Measurements from ENCODE around the gene HOXB2. TPM values are rescaled to one million over a fixed set of nuclear protein-coding genes. Genes with fewer than 3 reads are reported as not detected.

Gene HOXB2
- polyA plus RNA-seq, 3 donors, result 1.6 to 3.8 (median 3.3) TPM

- H3K9me3 Mint-ChIP-seq, result peaks cover 0 to 1% (median 0%) of the 10 kb centered on the region in 7 donors
- H3K27ac Mint-ChIP-seq, result peak overlapping the region in 1 of 7 donors; percentile 33
- Histone ChIP-seq H4K20me1 (ENCODE audit: insufficient read depth, low read length) (no peaks in the 10 kb centered on the region), H3K79me2 (ENCODE audit: insufficient read depth, low read length) (no peaks in the 10 kb centered on the region), H3K36me3 (replicated peaks in 1 of 2; ENCODE audit: control insufficient read depth in 1 of 2, insufficient read depth in 2 of 2, low read length in 2 of 2) (no peaks in the 10 kb centered on the region), H3K4me3 (replicated peaks in 1 of 3; ENCODE audit: low read depth in 2 of 3, low read length in 3 of 3) (no peak overlapping the region), H3K9me3 (replicated peaks in 1 of 2; ENCODE audit: control insufficient read depth in 1 of 2, insufficient read depth in 1 of 2, low read length in 2 of 2) (no peaks in the 10 kb centered on the region), H2AFZ (ENCODE audit: insufficient read depth, low read depth, low read length, poor library complexity, severe bottlenecking) (no peak overlapping the region), H3K9ac (ENCODE audit: insufficient read depth, low read length, poor library complexity, severe bottlenecking) (no peak overlapping the region), H3K4me1 (ENCODE audit: control insufficient read depth in 1 of 2, insufficient read depth in 2 of 2, low read length in 2 of 2) (no peaks in the 10 kb centered on the region), H3K4me2 (replicated peaks; ENCODE audit: extremely low read depth, low read length, poor library complexity, severe bottlenecking) (no peak overlapping the region), H3K27ac (ENCODE audit: low read depth in 1 of 2, low read length in 2 of 2) (no peak overlapping the region), H3K27me3 (ENCODE audit: control insufficient read depth in 2 of 2, insufficient read depth in 2 of 2, low read length in 2 of 2) (peaks cover 10 to 17% of the 10 kb centered on the region in 2 donors)
- H3K27me3 Mint-ChIP-seq (ENCODE audit: low read depth in 3 of 3), result peaks cover 11 to 45% (median 23%) of the 10 kb centered on the region in 3 donors
- H3K4me3 Mint-ChIP-seq, result no peak overlapping the region
- DNase-seq, result no peak
- TF ChIP-seq, protein P1, sequence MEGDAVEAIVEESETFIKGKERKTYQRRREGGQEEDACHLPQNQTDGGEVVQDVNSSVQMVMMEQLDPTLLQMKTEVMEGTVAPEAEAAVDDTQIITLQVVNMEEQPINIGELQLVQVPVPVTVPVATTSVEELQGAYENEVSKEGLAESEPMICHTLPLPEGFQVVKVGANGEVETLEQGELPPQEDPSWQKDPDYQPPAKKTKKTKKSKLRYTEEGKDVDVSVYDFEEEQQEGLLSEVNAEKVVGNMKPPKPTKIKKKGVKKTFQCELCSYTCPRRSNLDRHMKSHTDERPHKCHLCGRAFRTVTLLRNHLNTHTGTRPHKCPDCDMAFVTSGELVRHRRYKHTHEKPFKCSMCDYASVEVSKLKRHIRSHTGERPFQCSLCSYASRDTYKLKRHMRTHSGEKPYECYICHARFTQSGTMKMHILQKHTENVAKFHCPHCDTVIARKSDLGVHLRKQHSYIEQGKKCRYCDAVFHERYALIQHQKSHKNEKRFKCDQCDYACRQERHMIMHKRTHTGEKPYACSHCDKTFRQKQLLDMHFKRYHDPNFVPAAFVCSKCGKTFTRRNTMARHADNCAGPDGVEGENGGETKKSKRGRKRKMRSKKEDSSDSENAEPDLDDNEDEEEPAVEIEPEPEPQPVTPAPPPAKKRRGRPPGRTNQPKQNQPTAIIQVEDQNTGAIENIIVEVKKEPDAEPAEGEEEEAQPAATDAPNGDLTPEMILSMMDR (IDR thresholded peaks at IDR 0.05), result no peak
- H3K4me1 Mint-ChIP-seq, result no peaks in the 10 kb centered on the region
- intact Hi-C loops (cut with micrococcal nuclease), result no loop called here
- no peaks in the 10 kb centered on the region for H3K36me3 Mint-ChIP-seq
- no CpG with 5 or more reads among the region's 3 CpGs for WGBS (ENCODE audit: insufficient coverage)
These were observed 45.7 kb downstream of the HOXB2 start for GRCh38 chr17:48499248-48499647.

DNA sequence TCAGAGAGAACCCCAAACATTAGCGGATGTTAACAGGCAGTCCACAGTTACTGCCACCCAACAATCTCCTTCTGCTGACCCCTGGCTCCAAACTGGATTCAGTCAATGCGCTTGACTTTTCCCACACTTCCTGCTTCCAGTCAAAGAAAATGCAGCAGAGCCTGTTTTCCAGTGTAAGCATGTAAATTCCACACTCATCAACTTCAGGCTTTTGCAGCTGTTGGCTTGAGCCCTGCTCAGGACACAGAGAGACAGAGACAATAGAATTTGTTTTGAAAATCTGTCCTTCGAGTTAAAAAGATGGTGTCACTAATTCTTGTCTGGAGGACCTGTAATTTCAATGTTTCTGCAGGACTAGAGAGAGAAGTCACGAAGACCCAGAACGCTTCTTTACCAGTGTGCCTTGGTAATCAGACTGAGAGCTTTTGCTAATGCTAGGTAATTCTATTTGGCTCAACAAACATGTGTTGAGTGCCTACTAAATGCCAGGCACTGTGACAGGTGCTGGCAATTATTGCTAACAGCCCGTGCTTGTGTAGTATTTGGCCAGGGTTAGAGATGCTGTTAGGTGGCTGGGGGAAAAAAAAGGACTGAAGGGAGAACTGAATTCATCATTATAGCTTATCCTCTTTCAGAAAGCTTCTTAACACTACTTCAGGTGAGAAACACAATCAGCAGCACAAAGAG lies 46.6 kb downstream of the HOXB2 start:
- H3K4me2 ChIP-seq (replicated peaks; ENCODE audit: extremely low read depth, low read length, poor library complexity, severe bottlenecking), result no peak overlapping the region
- H2AFZ ChIP-seq (ENCODE audit: insufficient read depth, low read depth, low read length, poor library complexity, severe bottlenecking), result no peak overlapping the region
- no peak for DNase-seq
- no peak overlapping the region for H3K27ac Mint-ChIP-seq
- no peaks in the 10 kb centered on the region for H3K9me3 ChIP-seq (replicated peaks in 1 of 2; ENCODE audit: control insufficient read depth in 1 of 2, insufficient read depth in 1 of 2, low read length in 2 of 2)
- no peaks in the 10 kb centered on the region for H4K20me1 ChIP-seq (ENCODE audit: insufficient read depth, low read length)
- no peaks in the 10 kb centered on the region for H3K36me3 Mint-ChIP-seq
- TF ChIP-seq, protein P1 (IDR thresholded peaks at IDR 0.05), result no peak
- H3K9me3 Mint-ChIP-seq, result peaks cover 0 to 2% (median 0%) of the 10 kb centered on the region in 7 donors
- H3K27me3 Mint-ChIP-seq (ENCODE audit: low read depth in 3 of 3), result peaks cover 18 to 49% (median 28%) of the 10 kb centered on the region in 3 donors
- no peaks in the 10 kb centered on the region for H3K4me1 ChIP-seq (ENCODE audit: control insufficient read depth in 1 of 2, insufficient read depth in 2 of 2, low read length in 2 of 2)
- no peaks in the 10 kb centered on the region for H3K79me2 ChIP-seq (ENCODE audit: insufficient read depth, low read length)
- H3K36me3 ChIP-seq (replicated peaks in 1 of 2; ENCODE audit: control insufficient read depth in 1 of 2, insufficient read depth in 2 of 2, low read length in 2 of 2), result no peaks in the 10 kb centered on the region
- intact Hi-C loops (cut with micrococcal nuclease), result no loop called here
- no peak overlapping the region for H3K4me3 Mint-ChIP-seq
- peaks cover 12 to 27% of the 10 kb centered on the region in 2 donors for H3K27me3 ChIP-seq (ENCODE audit: control insufficient read depth in 2 of 2, insufficient read depth in 2 of 2, low read length in 2 of 2)
- H3K4me1 Mint-ChIP-seq, result no peaks in the 10 kb centered on the region
- no peak overlapping the region for H3K9ac ChIP-seq (ENCODE audit: insufficient read depth, low read length, poor library complexity, severe bottlenecking)
- no peak overlapping the region for H3K4me3 ChIP-seq (replicated peaks in 1 of 3; ENCODE audit: low read depth in 2 of 3, low read length in 3 of 3)
- no peak overlapping the region for H3K27ac ChIP-seq (ENCODE audit: low read depth in 1 of 2, low read length in 2 of 2)
- WGBS (ENCODE audit: insufficient coverage), result 91% methylated on average over 4 of the region's 6 CpGs

All from CD14-positive monocyte (primary cell).